ACHN (cell line): ENCODE data around the gene QRICH2.
"Not testable (repeated sequence)": the region's sequence is repeated elsewhere in the genome, so short reads cannot be mapped to it uniquely, and the experiment has no call there.

ENCODE experiments used
- DNase-seq: peaks from one replicate; pipeline ENCODE4 v3.0.0-alpha.2; 2015
- in situ Hi-C: cut with HindIII; loops from 2 replicates; pipeline ENCODE4 v1.10.0; 2017; ENCODE audit warnings: low sequenced_read_pairs, low pct_ligation_motif_present, low pct_unique_long_range_greater_than_20kb

Gene QRICH2

GRCh38 chr17:76331083-76331482 lies 23.0 kb upstream of the QRICH2 start:
- no peak for DNase-seq
- in situ Hi-C loops: no loop called here

- DNase-seq: no peak
- in situ Hi-C loops: no loop called here
These were observed 21.6 kb upstream of the QRICH2 start for GRCh38 chr17:76329664-76330063.

- DNase-seq: no peak
- in situ Hi-C loops: no loop called here
These were observed 19.6 kb upstream of the QRICH2 start for GRCh38 chr17:76327696-76328095.

GRCh38 chr17:76326306-76326705 lies 18.2 kb upstream of the QRICH2 start:
- DNase-seq: no peak
- in situ Hi-C loops: no loop called here

- DNase-seq: no peak
- in situ Hi-C loops: no loop called here
These were observed 10.5 kb upstream of the QRICH2 start for GRCh38 chr17:76318586-76318985.

GRCh38 chr17:76317535-76317934 lies 9.5 kb upstream of the QRICH2 start:
- in situ Hi-C loops: no loop called here
- no peak for DNase-seq

- DNase-seq: no peak
- in situ Hi-C loops: no loop called here
These were observed 6.5 kb upstream of the QRICH2 start for GRCh38 chr17:76314392-76315227.

- in situ Hi-C loops: no loop called here
- DNase-seq: no peak
These were observed 4.7 kb upstream of the QRICH2 start for GRCh38 chr17:76312735-76313134.

GRCh38 chr17:76309461-76309860 lies 1.4 kb upstream of the QRICH2 start:
- in situ Hi-C loops: no loop called here

GRCh38 chr17:76307299-76307965 lies 644 bp downstream of the QRICH2 start:
- in situ Hi-C loops: no loop called here
- DNase-seq: no peak

More at GRCh38 chr17:76309461-76309860, 1.4 kb upstream of the QRICH2 start:
- no peak for DNase-seq

GRCh38 chr17:76305135-76305454 lies 3.0 kb downstream of the QRICH2 start:
- DNase-seq, in situ Hi-C loops: not testable (repeated sequence)

GRCh38 chr17:76304226-76305134 lies 3.6 kb downstream of the QRICH2 start:
- in situ Hi-C loops: no loop called here
- no peak for DNase-seq

GRCh38 chr17:76297436-76297835 lies 10.6 kb downstream of the QRICH2 start:
- in situ Hi-C loops: no loop called here
- DNase-seq: no peak

GRCh38 chr17:76296889-76297288 lies 11.2 kb downstream of the QRICH2 start:
- in situ Hi-C loops: no loop called here
- DNase-seq: no peak

GRCh38 chr17:76296186-76296585 lies 11.9 kb downstream of the QRICH2 start:
- no peak for DNase-seq
- in situ Hi-C loops: no loop called here

GRCh38 chr17:76293106-76293505 lies 15.0 kb downstream of the QRICH2 start:
- in situ Hi-C loops: no loop called here
- no peak for DNase-seq

GRCh38 chr17:76292567-76292966 lies 15.5 kb downstream of the QRICH2 start:
- no peak for DNase-seq
- in situ Hi-C loops: no loop called here

- DNase-seq: no peak
- in situ Hi-C loops: no loop called here
These were observed 26.3 kb downstream of the QRICH2 start for GRCh38 chr17:76281573-76282371.
